GM18909 (cell line): ENCODE data around the gene TMEM221.

Source experiments
- ATAC-seq: cut with Tn5 transposase; IDR thresholded peaks from one replicate; pipeline ENCODE4 v1.9.1; 2021; ENCODE audit warnings: mild to moderate bottlenecking; ENCODE audit not compliant: unreplicated experiment, poor library complexity

Gene TMEM221

GRCh38 chr19:17448131-17448967 lies at the start of gene TMEM221:
TMEM221 (minus strand) TSS chr19:17448668; CDS start chr19:17448462, 206 bp downstream.
- ATAC-seq, result no peak

- ATAC-seq, result no peak
Measured at GRCh38 chr19:17497149-17497798, 48.8 kb upstream of the TMEM221 start.

GRCh38 chr19:17496337-17496997 lies 48.0 kb upstream of the TMEM221 start:
- ATAC-seq, result peak; percentile 59

GRCh38 chr19:17495639-17496296 lies 47.3 kb upstream of the TMEM221 start:
- no peak for ATAC-seq

- ATAC-seq, result no peak
Measured at GRCh38 chr19:17491287-17491686, 42.8 kb upstream of the TMEM221 start.

- no peak for ATAC-seq
Measured at GRCh38 chr19:17490411-17490810, 41.9 kb upstream of the TMEM221 start.

GRCh38 chr19:17489392-17490030 lies 41.0 kb upstream of the TMEM221 start:
- no peak for ATAC-seq

- no peak for ATAC-seq
Measured at GRCh38 chr19:17488593-17489391, 40.3 kb upstream of the TMEM221 start.

GRCh38 chr19:17487284-17488121 lies 39.0 kb upstream of the TMEM221 start:
- ATAC-seq, result no peak

- ATAC-seq, result no peak
Measured at GRCh38 chr19:17486545-17487240, 38.2 kb upstream of the TMEM221 start.

- ATAC-seq, result no peak
Measured at GRCh38 chr19:17484520-17485185, 36.2 kb upstream of the TMEM221 start.

GRCh38 chr19:17483605-17484002 lies 35.1 kb upstream of the TMEM221 start:
- ATAC-seq, result no peak

GRCh38 chr19:17482877-17483604 lies 34.6 kb upstream of the TMEM221 start:
- no peak for ATAC-seq

GRCh38 chr19:17481986-17482385 lies 33.5 kb upstream of the TMEM221 start:
- no peak for ATAC-seq

GRCh38 chr19:17479325-17479791 lies 30.9 kb upstream of the TMEM221 start:
- no peak for ATAC-seq

GRCh38 chr19:17475541-17476115 lies 27.2 kb upstream of the TMEM221 start:
- no peak for ATAC-seq
